K562 (cell line): ENCODE measurements around the gene PHLDA3. TPM values are rescaled to one million over a fixed set of nuclear protein-coding genes. Genes with fewer than 3 reads are reported as not detected.

Source experiments
- ATAC-seq: fragments of 200-7000 bp; cut with Tn5 transposase; 3 replicates; pipeline ENCODE4 v1.9.1; 2020; ENCODE audit warnings: moderate library complexity
- BruUV-seq: library from RNA; stranded (reverse); fragments of 400-500 nt; replicated peaks from 2 replicates; lab custom pipeline; 2021; lab: Mats Ljungman, UMichigan
- CTCF ChIA-PET: fragments of 300-600 bp; formaldehyde crosslinking; extraction: SDS; loops from one replicate; lab custom pipeline; 2021; ENCODE audit warnings: low intra/inter-chr PET ratio; lab: Yijun Ruan, JAX
- POLR2A ChIA-PET: fragments of 300-600, 350-650 bp; sonication (Branson Sonifier 250); formaldehyde crosslinking; extraction: SDS; loops from one replicate; lab custom pipeline; 2021; ENCODE audit warnings: antibody characterized with exemption, inconsistent platforms; lab: Yijun Ruan, JAX
- DNase-seq, 4 experiments: peaks; one replicate each; pipeline versions ENCODE4 v3.0.0 to v3.0.0-alpha.2; 2011 to 2018; ENCODE audit warnings: low spot score in 3 of 4, mixed read lengths in 3 of 4; ENCODE audit errors: extremely low read depth in 1 of 4
- FAIRE-seq: peaks from 2 replicates; lab custom pipeline; 2011; peaks lifted over from hg19 to GRCh38; lab: Jason Lieb, UNC
- H2AFZ ChIP-seq: 2 replicates; pipeline ENCODE4 v1.6.0; 2011; ENCODE audit warnings: low read depth, low read length, control low read depth, inconsistent platforms
- H3K27ac ChIP-seq: fragments of 200-600 bp; 3 replicates; pipeline ENCODE4 v1.8.0; 2011; ENCODE audit warnings: low read depth, mild to moderate bottlenecking, control low read depth, inconsistent platforms, low read length, moderate library complexity, mixed read lengths; ENCODE audit errors: extremely low read depth
- H3K27me3 ChIP-seq, 2 experiments: fragments of 300-600 bp in 1 of 2; 2 replicates in 1 of 2; 3 replicates in 1 of 2; pipeline versions ENCODE4 v1.6.0 to v1.8.0; 2011; ENCODE audit warnings: inconsistent platforms in 2 of 2, low read length in 2 of 2, mild to moderate bottlenecking in 1 of 2, mixed read lengths in 1 of 2, moderate library complexity in 1 of 2; ENCODE audit not compliant: control insufficient read depth in 2 of 2, insufficient read depth in 2 of 2
- H3K36me3 ChIP-seq: fragments of 300-600 bp; 3 replicates; pipeline ENCODE4 v1.8.0; 2011; ENCODE audit warnings: mild to moderate bottlenecking, low read length, inconsistent platforms; ENCODE audit not compliant: control insufficient read depth, insufficient read depth
- H3K4me1 ChIP-seq, 2 experiments: fragments of 200-600 bp in 1 of 2; replicated peaks in 1 of 2; 2 replicates in 1 of 2; 3 replicates in 1 of 2; pipeline versions ENCODE4 v1.5.1 to v1.8.0; 2011; ENCODE audit warnings: inconsistent platforms in 2 of 2, low read length in 2 of 2, mild to moderate bottlenecking in 1 of 2, mixed read lengths in 1 of 2, moderate library complexity in 1 of 2; ENCODE audit not compliant: control insufficient read depth in 2 of 2, insufficient read depth in 2 of 2
- H3K4me2 ChIP-seq: 2 replicates; pipeline ENCODE4 v1.6.1; 2011; ENCODE audit warnings: low read length, control low read depth, inconsistent platforms, mixed read lengths; ENCODE audit not compliant: insufficient read depth
- H3K4me3 ChIP-seq: fragments of 200-600 bp; sonication (generic), shearing (Covaris generic); 2 replicates; pipeline ENCODE4 v1.5.1; 2016; ENCODE audit warnings: control low read depth, inconsistent platforms
- H3K79me2 ChIP-seq: fragments of 200-600 bp; 3 replicates; pipeline ENCODE4 v1.8.0; 2011; ENCODE audit warnings: low read length, inconsistent platforms; ENCODE audit not compliant: control insufficient read depth, insufficient read depth
- H3K9ac ChIP-seq, 2 experiments: 2 replicates each; pipeline versions ENCODE4 v1.6.0 to v1.6.1; 2011; ENCODE audit warnings: low read depth in 2 of 2, low read length in 2 of 2, control low read depth in 1 of 2, inconsistent platforms in 1 of 2, mild to moderate bottlenecking in 1 of 2, mixed read lengths in 1 of 2; ENCODE audit not compliant: insufficient read depth in 1 of 2
- H3K9me1 ChIP-seq: one replicate; pipeline ENCODE4 v1.6.0; 2011; ENCODE audit warnings: inconsistent platforms, mild to moderate bottlenecking, low read length, moderate library complexity; ENCODE audit not compliant: control insufficient read depth, insufficient read depth
- H3K9me3 ChIP-seq: replicated peaks from 2 replicates; pipeline ENCODE4 v1.5.1; 2011; ENCODE audit warnings: low read depth, low read length, inconsistent platforms; ENCODE audit not compliant: control insufficient read depth, insufficient read depth
- H4K20me1 ChIP-seq: replicated peaks from 2 replicates; pipeline ENCODE4 v1.6.1; 2011; ENCODE audit warnings: low read length, inconsistent platforms, mixed read lengths; ENCODE audit not compliant: control insufficient read depth, insufficient read depth
- CREBBP ChIP-seq: IDR thresholded peaks from one replicate; pipeline ENCODE4 v1.6.1; 2012; ENCODE audit warnings: low read depth, mild to moderate bottlenecking, control low read depth, inconsistent platforms, low read length
- ETV1 ChIP-seq: fragments of 450-650 bp; conservative IDR thresholded peaks from 2 replicates; pipeline ENCODE4 v1.6.1; 2016; ENCODE audit warnings: missing genetic modification characterization, control low read depth, low read depth, missing compliant biosample characterization
- MAX ChIP-seq: sonication (generic); formaldehyde crosslinking; IDR thresholded peaks from 2 replicates; pipeline ENCODE4 v1.9.0; 2022; ENCODE audit warnings: mild to moderate bottlenecking, missing genetic modification reagents
- NR2C1 ChIP-seq, 2 experiments: fragments of 450-650 bp; IDR thresholded peaks; 2 replicates each; pipeline ENCODE4 v1.6.1; 2017; ENCODE audit warnings: mild to moderate bottlenecking in 2 of 2, antibody characterized with exemption in 1 of 2, inconsistent platforms in 1 of 2, missing compliant biosample characterization in 1 of 2, missing genetic modification characterization in 1 of 2
- NR2C2 ChIP-seq, 2 experiments: fragments of 200-800 bp in 1 of 2; sonication (Bioruptor generic) in 1 of 2; sonication (generic) in 1 of 2; formaldehyde crosslinking in 1 of 2; IDR thresholded peaks; 2 replicates each; pipeline versions ENCODE4 v1.6.1 to v1.8.0; 2016 to 2022; ENCODE audit warnings: mild to moderate bottlenecking in 1 of 2, missing compliant biosample characterization in 1 of 2, missing genetic modification characterization in 1 of 2, missing genetic modification reagents in 1 of 2
- SNIP1 ChIP-seq: fragments of 450-650 bp; IDR thresholded peaks from 2 replicates; pipeline ENCODE4 v1.7.1; 2017; ENCODE audit warnings: low read depth, mild to moderate bottlenecking
- TEAD2 ChIP-seq: fragments of 450-650 bp; IDR thresholded peaks from 2 replicates; pipeline ENCODE4 v1.6.1; 2016; ENCODE audit warnings: missing genetic modification characterization, control low read depth, missing compliant biosample characterization
- ZNF3 ChIP-seq: fragments of 250-450 bp; sonication (Bioruptor Pico); IDR thresholded peaks from 2 replicates; pipeline ENCODE4 v1.5.0; 2021; ENCODE audit warnings: mild to moderate bottlenecking, moderate library complexity
- WGBS: fragments of 100-300 bp; shearing (Covaris generic); methylation state at CpG from one replicate; pipeline ENCODE4 v1.1.6; 2016; ENCODE audit warnings: low coverage, mixed read lengths; ENCODE audit not compliant: insufficient coverage; ENCODE audit errors: missing lambda C conversion rate; 5-methylcytosine and 5-hydroxymethylcytosine counted together
- in situ Hi-C: fragments of 300-500 bp; cut with MboI; formaldehyde crosslinking; loops from 4 replicates; pipeline ENCODE4 v1.15.0; 2018; ENCODE audit warnings: inconsistent platforms, mixed read lengths
- intact Hi-C: fragments of 100-400 bp; cut with micrococcal nuclease; formaldehyde crosslinking; loops from 2 replicates; pipeline ENCODE4 v1.14.2; 2022
- polyA plus RNA-seq, 8 experiments: library from polyadenylated mRNA; depleted of rRNA in 4 of 8; stranded (reverse) in 5 of 8; unstranded in 3 of 8; fragments of >200 nt; fragmentation: Nextera tagmentation in 2 of 8; fragmentation: Illumina TruSeq in 1 of 8; extraction: Ambion mirVana in 2 of 8; extraction: Trizol in 1 of 8; gene quantifications; 2 replicates each; pipeline versions ENCODE4 v1.2.1 to v1.2.3, GENCODE V29; 2011 to 2014; ENCODE audit warnings: inconsistent platforms in 1 of 8, missing spikeins in 1 of 8
- total RNA-seq, 7 experiments: library from RNA; depleted of rRNA in 6 of 7; stranded (reverse); fragments of >200 nt in 6 of 7; fragmentation: Illumina TruSeq in 2 of 7; extraction: Trizol in 2 of 7; gene quantifications; 2 replicates each; pipeline versions ENCODE4 v1.2.1 to v1.2.3, GENCODE V29; 2011 to 2021; ENCODE audit warnings: low replicate concordance in 1 of 7
- TF ChIP-seq, protein P1 (sequence below): fragments of 250-450 bp; sonication (Bioruptor Pico); IDR thresholded peaks from 2 replicates; pipeline ENCODE4 v1.8.0; 2021; ENCODE audit warnings: moderate library complexity, mild to moderate bottlenecking, inconsistent platforms

Gene PHLDA3
- total and polyA plus RNA-seq, 9 of the 15 experiments (the other 6 are each of a cell fraction or from before 2014, with no cell fraction given): 0.11 to 0.27 TPM; not detected in 7

DNA sequence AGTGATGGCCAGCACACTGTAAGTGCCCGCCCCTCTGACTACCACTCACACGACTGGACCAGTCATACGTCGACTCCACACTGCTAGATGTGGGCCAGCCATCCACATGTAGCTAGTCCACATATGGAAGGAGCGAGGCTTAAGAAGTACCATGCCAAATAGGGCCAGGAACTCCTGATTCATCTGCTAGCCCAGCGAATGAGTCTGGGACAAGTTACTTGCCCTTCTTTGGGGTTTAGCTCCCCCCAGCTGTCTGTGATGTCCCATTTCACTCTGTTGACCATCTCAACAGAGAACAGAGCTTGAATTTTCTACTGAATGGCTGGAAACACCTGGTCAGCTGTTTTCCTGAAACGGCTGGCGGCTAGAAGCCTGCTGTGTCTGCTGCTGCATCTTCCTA, 32.2 kb upstream of the PHLDA3 start:
- intact Hi-C loops: no loop called here
- H2AFZ ChIP-seq: no peak overlapping the region
- no peaks in the 10 kb centered on the region for H3K36me3 ChIP-seq
- peak; percentile 6 for FAIRE-seq
- H4K20me1 ChIP-seq: no peaks in the 10 kb centered on the region
- no peak overlapping the region for H3K9ac ChIP-seq
- no peak overlapping the region for H3K27ac ChIP-seq
- POLR2A ChIA-PET: interaction anchor here (1.1 to 3.4 kb wide), 5 partner anchors 8 to 65 kb away, joined by 3 to 14 read pairs (median 4); no protein-coding TSS in a partner anchor
- peaks cover 0 to 9% of the 10 kb centered on the region in 2 experiments; a peak in 3 of 5 replicates for H3K4me1 ChIP-seq
- H3K4me3 ChIP-seq: no peak overlapping the region
- WGBS: 49% methylated on average over 8 of the region's 8 CpGs
- TF ChIP-seq SNIP1 (no peak), CREBBP (no peak), ETV1 (tag) (no peak), ZNF3 (no peak), MAX (CRISPR knock-in tag) (no peak)
- TF ChIP-seq, all 486 proteins: peak for 0
- Histone ChIP-seq H3K9me1 (no peaks in the 10 kb centered on the region), H3K79me2 (no peaks in the 10 kb centered on the region), H3K9me3 (no peaks in the 10 kb centered on the region), H3K4me2 (no peak overlapping the region), H3K27me3 (peaks cover 0 to 20% of the 10 kb centered on the region in 2 experiments; a peak in 1 of 5 replicates)
- CTCF ChIA-PET: no interaction called here
- no TSS peak for BruUV-seq
- no peak for DNase-seq
- in situ Hi-C loops: no loop called here
- ATAC-seq: no peak

DNA sequence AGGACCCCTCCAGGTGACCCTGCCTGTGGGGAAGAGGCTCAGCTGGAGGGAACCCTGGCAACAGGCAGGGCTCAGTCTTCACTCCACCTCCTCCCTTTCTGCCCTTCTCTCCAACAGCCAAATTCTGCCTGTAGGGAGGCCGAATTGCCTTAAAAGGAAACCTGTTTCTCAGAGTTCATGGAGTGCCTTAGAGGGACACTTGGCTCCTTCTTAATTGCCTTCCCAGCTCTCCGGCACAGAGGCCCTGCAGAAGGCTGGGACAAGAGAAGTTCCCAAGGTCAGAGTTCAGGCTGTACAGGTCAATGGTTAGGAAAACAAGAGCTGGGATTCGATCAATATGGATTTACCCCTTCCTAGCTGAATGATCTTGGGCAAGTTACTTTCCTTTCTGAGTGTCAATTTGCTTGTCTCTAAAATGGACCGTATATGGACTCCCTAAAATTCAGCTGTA, 31.7 kb upstream of the PHLDA3 start:
- ATAC-seq: no peak
- no peaks in the 10 kb centered on the region for H4K20me1 ChIP-seq
- H3K4me3 ChIP-seq: no peak overlapping the region
- H3K9me1 ChIP-seq: no peaks in the 10 kb centered on the region
- no peaks in the 10 kb centered on the region for H3K79me2 ChIP-seq
- H3K4me2 ChIP-seq: no peak overlapping the region
- no peak overlapping the region for H3K9ac ChIP-seq
- H3K27me3 ChIP-seq: peaks cover 0 to 20% of the 10 kb centered on the region in 2 experiments; a peak in 1 of 5 replicates
- no peaks in the 10 kb centered on the region for H3K36me3 ChIP-seq
- in situ Hi-C loops: no loop called here
- no TSS peak for BruUV-seq
- no peak overlapping the region for H2AFZ ChIP-seq
- H3K27ac ChIP-seq: no peak overlapping the region
- CTCF ChIA-PET: no interaction called here
- TF ChIP-seq NR2C1 (IDR thresholded peaks at IDR 0.05) (no peak; the same call in 1 of the 2 replicates), NR2C1 (tag; IDR thresholded peaks at IDR 0.05) (0 out of 2 replicates have a peak, but pooled peaks have one; percentile 31), TEAD2 (tag) (no peak), NR2C2 (CRISPR knock-in tag; IDR thresholded peaks at IDR 0.05) (no peak), NR2C2 (tag; IDR thresholded peaks at IDR 0.05) (0 out of 2 replicates have a peak, but pooled peaks have one; percentile 29)
- TF ChIP-seq, protein P1, sequence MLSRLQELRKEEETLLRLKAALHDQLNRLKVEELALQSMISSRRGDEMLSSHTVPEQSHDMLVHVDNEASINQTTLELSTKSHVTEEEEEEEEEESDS (CRISPR knock-in tag): no peak
- H3K4me1 ChIP-seq: peaks cover 0 to 5% of the 10 kb centered on the region in 2 experiments; a peak in 3 of 5 replicates
- intact Hi-C loops: no loop called here
- POLR2A ChIA-PET: interaction anchor here (0.7 to 3.4 kb wide), 6 partner anchors 8 to 73 kb away, joined by 3 to 14 read pairs (median 4); no protein-coding TSS in a partner anchor
- no peak for DNase-seq
- no peaks in the 10 kb centered on the region for H3K9me3 ChIP-seq
- 38% methylated on average over 4 of the region's 4 CpGs for WGBS
- peak; percentile 26 for FAIRE-seq
